ENCODE data around the gene HDAC1.

DNA sequence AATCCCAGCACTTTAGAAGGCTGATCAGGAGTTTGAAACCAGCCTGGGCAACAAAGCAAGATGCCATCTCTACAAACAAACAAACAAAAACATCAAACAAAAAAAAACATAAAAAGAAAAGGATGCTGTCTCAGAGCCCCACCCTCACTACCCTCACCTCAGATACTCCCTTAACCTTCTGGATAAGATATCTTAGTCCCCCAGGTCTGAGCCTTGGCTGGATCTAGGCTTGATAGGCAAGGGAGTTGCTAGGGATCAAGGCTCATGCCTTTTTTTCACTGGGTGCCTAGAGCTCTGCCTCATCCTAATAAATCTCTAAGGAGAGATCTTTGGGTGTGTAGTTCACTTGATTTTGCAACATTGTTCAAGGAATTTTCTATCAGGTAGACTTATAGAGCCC, 7.4 kb downstream of the HDAC1 start:
- TF ChIP-seq TAF1 (IDR thresholded peaks at IDR 0.05; ENCODE audit: borderline replicate concordance, insufficient read depth, low read length) (no peak), POLR2AphosphoS5 (IDR thresholded peaks at IDR 0.05; ENCODE audit: low read depth, low read length) (no peak), SIN3A (IDR thresholded peaks at IDR 0.05; ENCODE audit: borderline replicate concordance, insufficient read depth, low read length) (no peak), FOXP2 (optimal IDR thresholded peaks at IDR 0.05; ENCODE audit: borderline replicate concordance, extremely low read depth, extremely low read length, insufficient read depth) (no peak)
- TF ChIP-seq, protein P1, sequence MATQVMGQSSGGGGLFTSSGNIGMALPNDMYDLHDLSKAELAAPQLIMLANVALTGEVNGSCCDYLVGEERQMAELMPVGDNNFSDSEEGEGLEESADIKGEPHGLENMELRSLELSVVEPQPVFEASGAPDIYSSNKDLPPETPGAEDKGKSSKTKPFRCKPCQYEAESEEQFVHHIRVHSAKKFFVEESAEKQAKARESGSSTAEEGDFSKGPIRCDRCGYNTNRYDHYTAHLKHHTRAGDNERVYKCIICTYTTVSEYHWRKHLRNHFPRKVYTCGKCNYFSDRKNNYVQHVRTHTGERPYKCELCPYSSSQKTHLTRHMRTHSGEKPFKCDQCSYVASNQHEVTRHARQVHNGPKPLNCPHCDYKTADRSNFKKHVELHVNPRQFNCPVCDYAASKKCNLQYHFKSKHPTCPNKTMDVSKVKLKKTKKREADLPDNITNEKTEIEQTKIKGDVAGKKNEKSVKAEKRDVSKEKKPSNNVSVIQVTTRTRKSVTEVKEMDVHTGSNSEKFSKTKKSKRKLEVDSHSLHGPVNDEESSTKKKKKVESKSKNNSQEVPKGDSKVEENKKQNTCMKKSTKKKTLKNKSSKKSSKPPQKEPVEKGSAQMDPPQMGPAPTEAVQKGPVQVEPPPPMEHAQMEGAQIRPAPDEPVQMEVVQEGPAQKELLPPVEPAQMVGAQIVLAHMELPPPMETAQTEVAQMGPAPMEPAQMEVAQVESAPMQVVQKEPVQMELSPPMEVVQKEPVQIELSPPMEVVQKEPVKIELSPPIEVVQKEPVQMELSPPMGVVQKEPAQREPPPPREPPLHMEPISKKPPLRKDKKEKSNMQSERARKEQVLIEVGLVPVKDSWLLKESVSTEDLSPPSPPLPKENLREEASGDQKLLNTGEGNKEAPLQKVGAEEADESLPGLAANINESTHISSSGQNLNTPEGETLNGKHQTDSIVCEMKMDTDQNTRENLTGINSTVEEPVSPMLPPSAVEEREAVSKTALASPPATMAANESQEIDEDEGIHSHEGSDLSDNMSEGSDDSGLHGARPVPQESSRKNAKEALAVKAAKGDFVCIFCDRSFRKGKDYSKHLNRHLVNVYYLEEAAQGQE (IDR thresholded peaks at IDR 0.05; ENCODE audit: insufficient read depth in 1 of 2, low read depth in 2 of 2, low read length in 2 of 2): no peak

Measured in PFSK-1 (cell line).